ENCODE results near the gene NME4. TPM values are rescaled to one million over a fixed set of nuclear protein-coding genes. Genes with fewer than 3 reads are reported as not detected.

The NME4 gene
- total and polyA plus RNA-seq, 8 donors: 11.0 to 68.6 (median 22.6) TPM

DNA sequence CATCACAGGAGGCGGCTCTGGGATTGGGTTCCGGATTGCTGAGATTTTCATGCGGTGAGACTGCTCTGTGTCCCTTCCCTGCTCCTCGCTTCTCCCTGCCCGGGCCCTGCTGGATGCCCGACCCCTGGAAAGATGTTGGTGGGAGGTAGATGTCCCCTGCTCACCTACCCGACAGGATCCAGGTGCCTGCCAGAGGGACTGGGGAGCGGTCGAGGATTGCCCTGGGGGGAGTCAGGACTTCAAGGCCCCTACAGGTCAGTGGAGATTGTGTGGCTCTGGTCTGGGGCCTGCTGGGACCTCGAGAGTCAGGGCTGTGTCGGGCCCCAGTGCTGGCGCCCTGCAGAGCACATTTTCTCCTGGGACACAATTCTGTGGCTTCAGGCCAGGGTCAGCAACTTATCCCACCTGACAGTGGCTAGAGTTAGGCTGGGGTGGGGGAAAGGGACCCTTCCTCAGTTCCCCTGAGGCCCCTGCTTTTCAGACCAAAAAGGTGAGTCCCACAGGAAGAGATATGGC lies 8.0 kb downstream of the NME4 start:
- peaks cover 0 to 2% (median 0%) of the 10 kb centered on the region in 3 donors for H3K4me1 ChIP-seq
- H3K9me3 ChIP-seq: no peaks in the 10 kb centered on the region
- ATAC-seq (no peak), FAIRE-seq (no peak), DNase-seq (no peak)
- no peaks in the 10 kb centered on the region for H3K27me3 ChIP-seq
- no peaks in the 10 kb centered on the region for H3K36me3 ChIP-seq
- H3K27ac ChIP-seq: no peak overlapping the region
- TF ChIP-seq, protein P1, sequence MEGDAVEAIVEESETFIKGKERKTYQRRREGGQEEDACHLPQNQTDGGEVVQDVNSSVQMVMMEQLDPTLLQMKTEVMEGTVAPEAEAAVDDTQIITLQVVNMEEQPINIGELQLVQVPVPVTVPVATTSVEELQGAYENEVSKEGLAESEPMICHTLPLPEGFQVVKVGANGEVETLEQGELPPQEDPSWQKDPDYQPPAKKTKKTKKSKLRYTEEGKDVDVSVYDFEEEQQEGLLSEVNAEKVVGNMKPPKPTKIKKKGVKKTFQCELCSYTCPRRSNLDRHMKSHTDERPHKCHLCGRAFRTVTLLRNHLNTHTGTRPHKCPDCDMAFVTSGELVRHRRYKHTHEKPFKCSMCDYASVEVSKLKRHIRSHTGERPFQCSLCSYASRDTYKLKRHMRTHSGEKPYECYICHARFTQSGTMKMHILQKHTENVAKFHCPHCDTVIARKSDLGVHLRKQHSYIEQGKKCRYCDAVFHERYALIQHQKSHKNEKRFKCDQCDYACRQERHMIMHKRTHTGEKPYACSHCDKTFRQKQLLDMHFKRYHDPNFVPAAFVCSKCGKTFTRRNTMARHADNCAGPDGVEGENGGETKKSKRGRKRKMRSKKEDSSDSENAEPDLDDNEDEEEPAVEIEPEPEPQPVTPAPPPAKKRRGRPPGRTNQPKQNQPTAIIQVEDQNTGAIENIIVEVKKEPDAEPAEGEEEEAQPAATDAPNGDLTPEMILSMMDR (IDR thresholded peaks at IDR 0.05): no peak
- intact Hi-C loops (cut with DNase I): no loop called here
- H3K4me3 ChIP-seq: no peak overlapping the region
- 91 to 92% methylated on average over 11 to 12 of the region's 12 CpGs for WGBS, 2 donors

GRCh38 chr16:405548-406506 lies 8.8 kb downstream of the NME4 start:
- intact Hi-C loops (cut with DNase I): no loop called here
- ATAC-seq (no peak), FAIRE-seq (no peak), DNase-seq (peak in 1 of 6 donors; percentile 64)
- Histone ChIP-seq H3K36me3 (peaks cover 0 to 4% (median 0%) of the 10 kb centered on the region in 3 donors), H3K27ac (no peak overlapping the region), H3K9me3 (no peaks in the 10 kb centered on the region), H3K4me1 (peaks cover 0 to under 1% (median 0%) of the 10 kb centered on the region in 3 donors), H3K27me3 (no peaks in the 10 kb centered on the region), H3K4me3 (no peak overlapping the region)
- TF ChIP-seq, protein P1 (IDR thresholded peaks at IDR 0.05): no peak
- 83 to 89% methylated on average over 27 of the region's 27 CpGs for WGBS, 2 donors

DNA sequence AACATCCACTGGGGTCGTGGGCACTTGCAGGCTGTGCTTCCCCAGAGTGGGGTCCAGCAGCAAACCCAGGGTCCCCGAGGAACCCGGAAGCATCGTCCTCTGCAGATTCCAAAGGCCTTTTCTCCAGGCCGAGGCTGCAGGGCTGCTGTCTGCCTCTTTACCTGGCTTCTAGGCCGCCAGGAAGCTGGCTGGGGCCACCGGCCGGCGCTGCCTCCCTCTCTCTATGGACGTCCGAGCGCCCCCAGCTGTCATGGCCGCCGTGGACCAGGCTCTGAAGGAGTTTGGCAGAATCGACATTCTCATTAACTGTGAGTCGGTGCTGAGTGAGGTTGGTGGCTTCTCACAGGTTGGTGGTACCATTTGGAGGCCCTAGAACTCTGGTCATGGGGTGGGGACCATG lies 10.3 kb downstream of the NME4 start:
- 86 to 87% methylated on average over 16 of the region's 16 CpGs for WGBS, 2 donors
- intact Hi-C loops (cut with DNase I): no loop called here
- Histone ChIP-seq H3K4me1 (no peaks in the 10 kb centered on the region), H3K9me3 (no peaks in the 10 kb centered on the region), H3K4me3 (no peak overlapping the region), H3K27ac (no peak overlapping the region), H3K27me3 (no peaks in the 10 kb centered on the region), H3K36me3 (peaks cover 0 to 15% (median 0%) of the 10 kb centered on the region in 3 donors)
- FAIRE-seq (no peak), DNase-seq (no peak), ATAC-seq (no peak)
- TF ChIP-seq, protein P1 (IDR thresholded peaks at IDR 0.05): no peak

DNA sequence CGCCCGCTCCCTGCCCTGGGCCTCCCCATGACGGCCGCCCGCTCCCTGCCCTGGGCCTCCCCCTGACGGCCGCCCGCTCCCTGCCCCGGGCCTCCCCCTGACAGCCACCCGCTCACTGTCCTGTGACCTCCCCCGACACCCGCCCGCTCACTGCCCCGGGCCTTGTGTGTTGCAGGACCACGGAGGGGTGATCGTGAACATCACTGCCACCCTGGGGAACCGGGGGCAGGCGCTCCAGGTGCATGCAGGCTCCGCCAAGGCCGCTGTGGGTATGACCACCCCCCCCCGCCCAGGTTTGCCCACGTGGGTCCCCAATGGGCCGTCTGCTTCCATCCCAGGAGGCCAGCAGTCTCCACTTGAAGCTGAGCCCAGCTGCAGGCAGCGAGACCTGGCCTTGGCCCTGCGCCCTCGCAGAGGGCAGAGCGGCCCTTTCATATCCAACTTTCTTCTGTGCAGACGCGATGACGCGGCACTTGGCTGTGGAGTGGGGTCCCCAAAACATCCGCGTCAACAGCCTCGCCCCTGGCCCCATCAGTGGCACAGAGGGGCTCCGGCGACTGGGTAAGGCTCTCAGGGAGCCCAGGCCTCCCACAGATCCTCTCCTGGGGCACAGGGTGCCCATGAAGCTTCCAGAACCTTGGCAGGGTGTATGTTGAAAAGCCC lies 13.6 kb downstream of the NME4 start:
- TF ChIP-seq, protein P1 (IDR thresholded peaks at IDR 0.05): no peak
- 74 to 85% methylated on average over 31 to 36 of the region's 36 CpGs for WGBS, 2 donors
- intact Hi-C loops (cut with DNase I): no loop called here
- Histone ChIP-seq H3K27me3 (no peaks in the 10 kb centered on the region), H3K4me3 (no peak overlapping the region), H3K36me3 (peaks cover 0 to 15% (median 0%) of the 10 kb centered on the region in 3 donors), H3K27ac (peak overlapping the region in 1 of 4 donors; percentile 30), H3K4me1 (no peaks in the 10 kb centered on the region), H3K9me3 (no peaks in the 10 kb centered on the region)
- peak; percentile 15 to 95 (median 50) for ATAC-seq
- no peak for FAIRE-seq
- peak in 4 of 6 donors; percentile 39 to 72 (median 60) for DNase-seq
